Gastrocnemius medialis (tissue), 4 donors: ENCODE data around the gene C9. TPM values are rescaled to one million over a fixed set of nuclear protein-coding genes. Genes with fewer than 3 reads are reported as not detected.

Experiments
- ATAC-seq, 2 donors: fragments of 150-250 bp; one replicate each; pipeline ENCODE4 v1.9.1; 2016
- DNase-seq, 2 donors: peaks; one replicate each; pipeline ENCODE4 v3.0.0-alpha.2; 2019
- H3K27ac ChIP-seq, 4 donors: fragments of 200-600 bp; sonication (generic); 1 replicate in 1 of 4; 2 replicates in 3 of 4; pipeline ENCODE4 v1.5.1; 2016 to 2018; ENCODE audit warnings: mild to moderate bottlenecking in 2 of 4, moderate library complexity in 1 of 4
- H3K27me3 ChIP-seq, 3 donors: fragments of 200-600 bp; sonication (generic) in 2 of 3; 1 replicate in 1 of 3; 2 replicates in 2 of 3; pipeline versions ENCODE4 v1.5.1 to v1.6.0; 2016 to 2019; ENCODE audit warnings: mild to moderate bottlenecking in 1 of 3, moderate library complexity in 1 of 3
- H3K36me3 ChIP-seq, 2 donors: fragments of 200-600 bp; sonication (generic) in 1 of 2; one replicate each; pipeline ENCODE4 v1.5.1; 2017 to 2018
- H3K4me1 ChIP-seq, 2 donors: fragments of 200-600 bp; sonication (generic) in 1 of 2; one replicate each; pipeline ENCODE4 v1.5.1; 2016 to 2017; ENCODE audit warnings: mild to moderate bottlenecking in 2 of 2
- H3K4me3 ChIP-seq, 4 donors: fragments of 200-600 bp; sonication (generic) in 3 of 4; 1 replicate in 1 of 4; 2 replicates in 3 of 4; pipeline ENCODE4 v1.5.1; 2016 to 2019; ENCODE audit warnings: mild to moderate bottlenecking in 2 of 4
- H3K9me3 ChIP-seq, 3 donors: fragments of 200-600 bp; sonication (generic) in 2 of 3; 1 replicate in 1 of 3; 2 replicates in 2 of 3; pipeline ENCODE4 v1.5.1; 2016 to 2019
- CTCF ChIP-seq, 5 experiments: fragments of 450-650 bp in 3 of 5; fragments of 200-600 bp in 2 of 5; sonication (generic) in 2 of 5; IDR thresholded peaks in 4 of 5; conservative IDR thresholded peaks in 1 of 5; 1 replicate in 4 of 5; 2 replicates in 1 of 5; pipeline ENCODE4 v1.5.1; 2016 to 2019; ENCODE audit warnings: antibody characterized with exemption in 5 of 5, mild to moderate bottlenecking in 3 of 5, moderate library complexity in 3 of 5
- POLR2A ChIP-seq, 2 donors: fragments of 450-650 bp; IDR thresholded peaks; one replicate each; pipeline ENCODE4 v1.6.1; 2017; ENCODE audit warnings: antibody characterized with exemption in 2 of 2, mild to moderate bottlenecking in 2 of 2, moderate library complexity in 2 of 2
- in situ Hi-C, 4 donors: fragments of 200-750 bp; cut with MboI; loops; one replicate each; pipeline versions ENCODE4 v1.15.0 to v1.8.0; 2017; ENCODE audit warnings: low sequenced_read_pairs in 4 of 4
- intact Hi-C: fragments of 100-400 bp; cut with DNase I; formaldehyde crosslinking; loops from one replicate; pipeline ENCODE4 v1.15.1; 2023; ENCODE audit warnings: low total_unique reads
- total RNA-seq, 4 donors: library from RNA; depleted of rRNA; stranded (reverse); fragments of >200 nt; gene quantifications; one replicate each; pipeline versions ENCODE4 v1.1.0 to v1.2.3, GENCODE V29; 2016

The C9 gene
- total RNA-seq, 4 donors from 2014 or later = 2.6 to 5.3 TPM; not detected in 2

- intact Hi-C loops = no loop called here
These were observed 111.1 kb downstream of the C9 start for GRCh38 chr5:39253196-39253595.

GRCh38 chr5:39249564-39250274 is 114.6 kb downstream of the C9 start:
- no peak for TF ChIP-seq POLR2A (IDR thresholded peaks at IDR 0.05)
- no peak for TF ChIP-seq CTCF (IDR thresholded peaks at IDR 0.05 in 4 of 5, conservative IDR thresholded peaks at IDR 0.05 in 1 of 5)
- H3K9me3 ChIP-seq = no peaks in the 10 kb centered on the region
- H3K27ac ChIP-seq = no peak overlapping the region
- in situ Hi-C loops (no loop called here), intact Hi-C loops (no loop called here)
- ATAC-seq (no peak), DNase-seq (no peak)
- H3K4me1 ChIP-seq = no peaks in the 10 kb centered on the region
- H3K27me3 ChIP-seq = no peaks in the 10 kb centered on the region
- no peak overlapping the region for H3K4me3 ChIP-seq
- H3K36me3 ChIP-seq = no peaks in the 10 kb centered on the region

More at GRCh38 chr5:39253196-39253595, 111.1 kb downstream of the C9 start:
- ATAC-seq (no peak), DNase-seq (no peak)
- no peaks in the 10 kb centered on the region for H3K27me3 ChIP-seq
- H3K4me3 ChIP-seq = no peak overlapping the region
- no peak for TF ChIP-seq POLR2A (IDR thresholded peaks at IDR 0.05)
- no peak for TF ChIP-seq CTCF (IDR thresholded peaks at IDR 0.05 in 4 of 5, conservative IDR thresholded peaks at IDR 0.05 in 1 of 5)
- in situ Hi-C loops = no loop called here
- no peak overlapping the region for H3K27ac ChIP-seq
- no peaks in the 10 kb centered on the region for H3K36me3 ChIP-seq
- H3K9me3 ChIP-seq = no peaks in the 10 kb centered on the region
- H3K4me1 ChIP-seq = no peaks in the 10 kb centered on the region

GRCh38 chr5:39249069-39249468 is 115.2 kb downstream of the C9 start:
- ATAC-seq (no peak), DNase-seq (no peak)
- Histone ChIP-seq H3K9me3 (no peaks in the 10 kb centered on the region), H3K36me3 (no peaks in the 10 kb centered on the region), H3K4me3 (no peak overlapping the region), H3K27me3 (no peaks in the 10 kb centered on the region), H3K27ac (no peak overlapping the region), H3K4me1 (no peaks in the 10 kb centered on the region)
- in situ Hi-C loops (no loop called here), intact Hi-C loops (no loop called here)
- TF ChIP-seq POLR2A (IDR thresholded peaks at IDR 0.05) = no peak
- no peak for TF ChIP-seq CTCF (IDR thresholded peaks at IDR 0.05 in 4 of 5, conservative IDR thresholded peaks at IDR 0.05 in 1 of 5)

- Histone ChIP-seq H3K4me3 (no peak overlapping the region), H3K27ac (no peak overlapping the region), H3K4me1 (no peaks in the 10 kb centered on the region), H3K27me3 (no peaks in the 10 kb centered on the region), H3K36me3 (no peaks in the 10 kb centered on the region), H3K9me3 (no peaks in the 10 kb centered on the region)
- in situ Hi-C loops (no loop called here), intact Hi-C loops (no loop called here)
- no peak for TF ChIP-seq CTCF (IDR thresholded peaks at IDR 0.05 in 4 of 5, conservative IDR thresholded peaks at IDR 0.05 in 1 of 5)
- no peak for TF ChIP-seq POLR2A (IDR thresholded peaks at IDR 0.05)
- ATAC-seq (no peak), DNase-seq (no peak)
These were observed 123.5 kb downstream of the C9 start for GRCh38 chr5:39240750-39241149.
